Hematopoietic multipotent progenitor cell treated with erythropoietin and hydrocortisone succinate and interleukin-3 and kit ligand, for 4 days (in vitro differentiated cells): ENCODE measurements around the gene JAKMIP1.

ENCODE experiments used
- DNase-seq: peaks from one replicate; pipeline ENCODE4 v3.0.0-alpha.2; 2015

Gene JAKMIP1

GRCh38 chr4:6200011-6200921 lies at the start of gene JAKMIP1:
JAKMIP1 (minus strand) TSS chr4:6200549; CDS start chr4:6112850, 87,699 bp downstream.
- peak; percentile 61 for DNase-seq

GRCh38 chr4:6248394-6248793 lies 48.0 kb upstream of the JAKMIP1 start:
- no peak for DNase-seq

GRCh38 chr4:6246170-6246634 lies 45.9 kb upstream of the JAKMIP1 start:
- no peak for DNase-seq

- DNase-seq = no peak
These were observed 45.2 kb upstream of the JAKMIP1 start for GRCh38 chr4:6245246-6246169.

- DNase-seq = no peak
These were observed 42.1 kb upstream of the JAKMIP1 start for GRCh38 chr4:6242271-6243029.

GRCh38 chr4:6241062-6241845 lies 40.9 kb upstream of the JAKMIP1 start:
- DNase-seq = no peak

GRCh38 chr4:6239968-6240367 lies 39.6 kb upstream of the JAKMIP1 start:
- no peak for DNase-seq

- no peak for DNase-seq
These were observed 39.1 kb upstream of the JAKMIP1 start for GRCh38 chr4:6239486-6239885.

GRCh38 chr4:6236816-6237390 lies 36.6 kb upstream of the JAKMIP1 start:
- no peak for DNase-seq

GRCh38 chr4:6235901-6236640 lies 35.7 kb upstream of the JAKMIP1 start:
- no peak for DNase-seq

- DNase-seq = no peak
These were observed 34.7 kb upstream of the JAKMIP1 start for GRCh38 chr4:6235012-6235411.

- DNase-seq = no peak
These were observed 33.6 kb upstream of the JAKMIP1 start for GRCh38 chr4:6233929-6234328.

- DNase-seq = no peak
These were observed 32.8 kb upstream of the JAKMIP1 start for GRCh38 chr4:6232836-6233785.

GRCh38 chr4:6231663-6232165 lies 31.4 kb upstream of the JAKMIP1 start:
- no peak for DNase-seq

- DNase-seq = no peak
These were observed 30.7 kb upstream of the JAKMIP1 start for GRCh38 chr4:6230827-6231662.

- no peak for DNase-seq
These were observed 30.1 kb upstream of the JAKMIP1 start for GRCh38 chr4:6230502-6230785.

GRCh38 chr4:6229671-6230501 lies 29.5 kb upstream of the JAKMIP1 start:
- no peak for DNase-seq

- no peak for DNase-seq
These were observed 28.7 kb upstream of the JAKMIP1 start for GRCh38 chr4:6229095-6229494.
